OCI-LY1 (cell line): ENCODE results near the gene TTC28.

Experiments used
- CTCF ChIP-seq: fragments of 200-600 bp; sonication (generic), shearing (Covaris generic); IDR thresholded peaks from 2 replicates; pipeline ENCODE4 v1.5.1; 2017; ENCODE audit warnings: mild to moderate bottlenecking, antibody characterized with exemption, low read length, moderate library complexity, mixed read lengths
- EZH2 ChIP-seq: fragments of 200-600 bp; sonication (generic), shearing (Covaris generic); IDR thresholded peaks from 2 replicates; pipeline ENCODE4 v1.8.0; 2017; ENCODE audit warnings: borderline replicate concordance, mixed run types, mild to moderate bottlenecking, antibody characterized with exemption, low read length, moderate library complexity, mixed read lengths

GRCh38 chr22:28544431-28544868 is 135.2 kb downstream of the TTC28 start:
- TF ChIP-seq CTCF (no peak), EZH2 (no peak)
